ENCODE measurements around the gene LRRC49. TPM values are rescaled to one million over a fixed set of nuclear protein-coding genes. Genes with fewer than 3 reads are reported as not detected.
A peak's percentile ranks its signal among the peaks of the same experiment; 100 is the strongest.

Gene LRRC49
- total RNA-seq, 6 donors from 2014 or later: 3.0 to 26.7 (median 9.2) TPM

DNA sequence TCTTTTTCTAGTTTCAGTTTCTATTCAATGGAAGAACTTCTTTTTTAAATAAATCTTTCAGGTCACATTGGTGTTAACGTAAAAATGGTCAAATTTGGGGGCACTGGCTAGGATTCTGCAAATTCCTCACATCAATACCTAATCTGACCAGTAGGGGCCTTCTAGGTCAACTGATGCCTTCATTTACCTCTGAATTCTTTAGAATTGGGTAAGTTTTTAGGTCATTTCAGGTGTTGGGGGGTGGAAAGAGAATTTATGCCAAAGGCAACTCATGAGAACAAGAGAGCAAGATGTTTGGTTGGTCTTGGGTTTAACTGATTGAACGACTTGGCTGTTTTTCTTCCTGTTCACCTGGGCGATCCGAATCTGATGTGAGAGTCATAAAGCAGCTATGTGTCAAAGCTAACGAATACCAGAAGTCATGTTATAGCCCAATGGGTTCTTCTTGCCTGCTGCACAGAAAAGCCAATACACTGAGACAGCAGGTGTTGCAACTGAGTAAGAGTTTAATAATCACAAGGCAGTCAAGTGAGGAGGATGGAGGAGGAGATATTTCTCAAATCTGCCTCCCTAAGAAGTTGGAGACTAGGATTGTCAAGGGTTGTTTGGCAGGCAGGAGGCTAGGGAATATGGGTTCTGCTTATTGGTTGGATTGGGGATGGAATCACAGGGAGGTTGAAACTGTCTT lies 15.3 kb downstream of the LRRC49 start:
- H3K27me3 ChIP-seq: no peaks in the 10 kb centered on the region
- no peak overlapping the region for H3K4me3 ChIP-seq
- 96 to 98% methylated on average over 5 of the region's 5 CpGs for WGBS, 2 donors
- peaks cover 6 to 16% (median 10%) of the 10 kb centered on the region in 4 donors for H3K9me3 ChIP-seq
- DNase-seq (no peak), ATAC-seq (ENCODE audit: low FRiP score in 2 of 2) (no peak)
- TF ChIP-seq POLR2AphosphoS5 (IDR thresholded peaks at IDR 0.05) (no peak), EP300 (IDR thresholded peaks at IDR 0.05) (no peak), CTCF (IDR thresholded peaks at IDR 0.05) (no peak), POLR2A (IDR thresholded peaks at IDR 0.05) (no peak)
- peaks cover 0 to 32% (median 5%) of the 10 kb centered on the region in 4 donors for H3K36me3 ChIP-seq
- H3K27ac ChIP-seq: no peak overlapping the region
- no peaks in the 10 kb centered on the region for H3K4me1 ChIP-seq

GRCh38 chr15:70910958-70911357 lies 18.3 kb downstream of the LRRC49 start:
- DNase-seq (no peak), ATAC-seq (ENCODE audit: low FRiP score in 2 of 2) (no peak)
- WGBS, 2 donors: 95 to 100% methylated on average over 1 of the region's 1 CpG
- H3K27me3 ChIP-seq: no peaks in the 10 kb centered on the region
- TF ChIP-seq POLR2AphosphoS5 (IDR thresholded peaks at IDR 0.05): no peak
- TF ChIP-seq CTCF (IDR thresholded peaks at IDR 0.05): no peak
- TF ChIP-seq POLR2A (IDR thresholded peaks at IDR 0.05): no peak
- TF ChIP-seq EP300 (IDR thresholded peaks at IDR 0.05): no peak
- peaks cover 6 to 16% (median 10%) of the 10 kb centered on the region in 4 donors for H3K9me3 ChIP-seq
- H3K4me3 ChIP-seq: no peak overlapping the region
- H3K36me3 ChIP-seq: peaks cover 0 to 21% (median 5%) of the 10 kb centered on the region in 4 donors
- no peak overlapping the region for H3K27ac ChIP-seq
- H3K4me1 ChIP-seq: no peaks in the 10 kb centered on the region

DNA sequence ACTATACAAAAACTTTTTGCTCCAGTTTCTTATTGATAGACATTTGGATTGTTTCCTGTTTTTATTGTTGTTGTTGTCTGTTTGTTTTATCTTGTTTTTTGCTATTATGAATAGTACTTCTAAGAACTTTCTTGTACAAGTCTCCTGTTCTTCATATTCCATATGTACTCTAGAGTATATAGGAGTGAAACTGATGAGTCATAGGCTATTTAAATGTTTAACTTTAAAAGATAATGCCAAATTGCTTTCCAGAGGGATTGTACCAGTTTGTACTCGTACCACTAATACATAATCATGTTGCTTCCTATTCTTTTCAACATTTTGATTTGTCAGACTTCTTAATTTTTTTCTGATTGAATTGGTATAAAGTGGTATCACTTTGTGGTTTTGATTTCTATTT lies 19.6 kb downstream of the LRRC49 start:
- TF ChIP-seq EP300 (IDR thresholded peaks at IDR 0.05) (no peak), CTCF (IDR thresholded peaks at IDR 0.05) (no peak), POLR2A (IDR thresholded peaks at IDR 0.05) (no peak), POLR2AphosphoS5 (IDR thresholded peaks at IDR 0.05) (no peak)
- Histone ChIP-seq H3K27me3 (no peaks in the 10 kb centered on the region), H3K4me3 (no peak overlapping the region), H3K4me1 (no peaks in the 10 kb centered on the region), H3K27ac (no peak overlapping the region), H3K9me3 (peaks cover 6 to 13% (median 10%) of the 10 kb centered on the region in 4 donors), H3K36me3 (peaks cover 0 to 10% (median 3%) of the 10 kb centered on the region in 4 donors)
- ATAC-seq (ENCODE audit: low FRiP score in 2 of 2): no peak
- 75 to 89% methylated on average over 1 of the region's 1 CpG for WGBS, 2 donors
- DNase-seq: no peak

GRCh38 chr15:70916531-70916930 lies 23.9 kb downstream of the LRRC49 start:
- 93 to 98% methylated on average over 3 to 8 of the region's 10 CpGs for WGBS, 2 donors
- H3K27me3 ChIP-seq: no peaks in the 10 kb centered on the region
- no peak for ATAC-seq (ENCODE audit: low FRiP score in 2 of 2)
- DNase-seq: peak in 1 of 2 donors; percentile 61
- H3K4me3 ChIP-seq: no peak overlapping the region
- no peaks in the 10 kb centered on the region for H3K4me1 ChIP-seq
- no peaks in the 10 kb centered on the region for H3K36me3 ChIP-seq
- H3K27ac ChIP-seq: no peak overlapping the region
- no peaks in the 10 kb centered on the region for H3K9me3 ChIP-seq
- TF ChIP-seq CTCF (IDR thresholded peaks at IDR 0.05) (no peak), POLR2A (IDR thresholded peaks at IDR 0.05) (no peak), POLR2AphosphoS5 (IDR thresholded peaks at IDR 0.05) (no peak), EP300 (IDR thresholded peaks at IDR 0.05) (no peak)

- H3K4me1 ChIP-seq: no peaks in the 10 kb centered on the region
- no peak overlapping the region for H3K4me3 ChIP-seq
- H3K27me3 ChIP-seq: no peaks in the 10 kb centered on the region
- no peaks in the 10 kb centered on the region for H3K36me3 ChIP-seq
- no peak for ATAC-seq (ENCODE audit: low FRiP score in 2 of 2)
- DNase-seq: no peak
- TF ChIP-seq POLR2A (IDR thresholded peaks at IDR 0.05) (no peak), CTCF (IDR thresholded peaks at IDR 0.05) (no peak), POLR2AphosphoS5 (IDR thresholded peaks at IDR 0.05) (no peak), EP300 (IDR thresholded peaks at IDR 0.05) (no peak)
- H3K27ac ChIP-seq: no peak overlapping the region
- WGBS, 2 donors: 92% methylated on average over 2 to 6 of the region's 6 CpGs
- no peaks in the 10 kb centered on the region for H3K9me3 ChIP-seq
These were observed 25.3 kb downstream of the LRRC49 start for GRCh38 chr15:70917955-70918354.

Measured in upper lobe of left lung (tissue), 6 donors.